Fibroblast of skin of back (primary cell): Measurements from ENCODE around the gene SURF4. TPM values are rescaled to one million over a fixed set of nuclear protein-coding genes. Genes with fewer than 3 reads are reported as not detected.

Experiments
- DNase-seq: peaks from one replicate; pipeline ENCODE4 v3.0.0-alpha.2; 2013
- polyA plus RNA-seq, 2 experiments: library from polyadenylated mRNA; unstranded; fragments of 120-200 nt; gene quantifications; one replicate each; pipeline ENCODE4 v1.2.1, GENCODE V29; 2013; ENCODE audit not compliant: insufficient read length in 2 of 2

SURF4 gene
- 302 TPM for polyA plus RNA-seq (2013, experiment 1 of 2; ENCODE audit: insufficient read length)
- polyA plus RNA-seq (2013, experiment 2 of 2; ENCODE audit: insufficient read length): 233 TPM

DNA sequence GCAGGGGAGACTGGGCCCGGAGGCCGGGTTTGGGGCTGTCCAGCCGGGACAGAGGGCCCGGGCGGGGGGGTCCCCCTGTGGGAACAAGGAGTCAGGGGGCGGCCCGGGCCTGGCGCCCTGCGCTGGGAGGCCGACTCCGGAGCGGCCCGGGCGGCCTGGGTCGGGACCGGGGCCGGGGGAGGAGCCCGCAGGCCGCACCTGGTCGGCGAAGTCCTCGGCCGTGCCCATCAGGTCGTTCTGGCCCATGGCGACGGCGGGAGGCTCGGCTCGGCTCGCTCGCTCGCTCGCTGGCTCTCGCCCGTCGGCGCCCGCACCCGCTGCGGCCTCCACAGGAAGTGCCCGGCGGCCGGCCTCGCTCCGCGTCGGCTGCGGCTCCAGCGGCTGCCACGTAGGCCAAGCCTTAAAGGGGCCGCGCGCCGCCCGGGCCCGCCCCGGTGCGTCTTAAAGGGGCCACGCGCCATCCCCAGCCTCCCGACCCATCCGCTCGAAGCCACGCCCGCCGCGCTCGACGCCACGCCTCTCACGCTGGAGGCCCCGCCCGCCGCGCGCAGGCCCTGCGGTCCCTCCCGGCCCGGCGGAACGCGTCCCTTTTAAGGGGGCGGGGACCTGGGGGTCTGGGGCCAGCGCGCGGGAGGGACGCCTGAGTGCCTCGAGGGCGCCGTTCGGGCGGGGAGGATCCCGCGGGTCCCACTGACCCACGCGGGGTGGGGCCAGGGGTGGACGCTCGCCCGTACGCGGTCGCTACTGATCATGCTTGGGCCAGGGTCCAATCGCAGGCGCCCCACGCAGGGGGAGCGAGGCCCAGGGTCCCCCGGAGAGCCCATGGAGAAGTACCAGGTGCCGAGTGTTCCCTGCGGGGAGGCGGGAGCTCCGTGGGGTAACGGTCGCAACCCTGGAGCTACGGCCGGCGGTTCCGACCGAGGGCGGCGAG lies at the start of gene SURF4, which contains the start of gene STKLD1:
Gene SURF4, minus strand, starts transcription at position 337 of the 931 bp plus-strand sequence. Its CDS starts 91 bp downstream, at position 246.
Gene STKLD1, plus strand, starts transcription at position 643 of the 931 bp plus-strand sequence. Its CDS starts 108 bp downstream, at position 751.
- peak; percentile 96 for DNase-seq

DNA sequence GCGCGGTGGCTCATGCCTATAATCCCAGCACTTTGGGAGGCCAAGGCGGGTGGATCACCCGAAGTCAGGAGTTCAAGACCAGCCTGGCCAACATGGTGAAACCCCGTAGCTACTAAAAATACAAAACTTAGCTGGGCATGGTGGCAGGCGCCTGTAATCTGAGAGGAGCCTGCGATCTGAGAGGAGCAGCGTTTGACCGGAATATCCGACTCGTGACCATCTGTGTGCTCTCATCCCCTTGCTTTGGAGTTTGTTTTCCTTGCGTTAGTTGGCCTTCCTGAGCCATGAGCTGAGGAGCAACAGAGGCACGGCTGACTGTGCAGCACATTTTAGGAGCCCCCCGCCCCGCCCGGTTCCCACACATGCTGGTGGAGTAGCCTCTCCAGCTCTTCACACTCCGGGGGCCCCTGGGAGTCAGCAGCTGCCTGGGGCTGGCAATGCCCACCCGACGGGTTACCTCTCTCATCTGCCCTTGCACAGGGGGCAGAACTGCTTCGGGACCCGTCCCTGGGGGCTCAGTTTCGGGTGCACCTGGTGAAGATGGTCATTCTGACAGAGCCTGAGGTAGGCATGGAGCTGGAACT lies 49.3 kb upstream of the SURF4 start:
- no peak for DNase-seq

DNA sequence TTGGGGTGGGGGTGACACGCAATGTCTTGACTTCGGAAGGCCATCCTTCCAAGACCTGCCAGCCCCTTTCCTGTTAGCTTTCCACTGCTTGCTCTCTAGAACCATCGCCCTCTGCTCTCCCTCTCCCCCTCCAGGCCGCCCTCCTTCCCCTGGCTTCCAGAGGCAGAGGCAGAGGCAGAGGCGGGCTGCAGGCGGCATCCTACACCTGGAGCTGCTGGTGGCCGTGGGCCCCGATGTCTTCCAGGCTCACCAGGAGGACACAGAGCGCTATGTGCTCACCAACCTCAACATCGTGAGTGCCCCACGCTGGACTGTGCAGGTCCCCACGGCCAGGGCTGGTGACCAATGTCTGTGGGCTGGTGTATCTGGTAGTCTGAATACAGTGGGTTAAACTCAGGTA lies 48.3 kb upstream of the SURF4 start:
- no peak for DNase-seq

DNA sequence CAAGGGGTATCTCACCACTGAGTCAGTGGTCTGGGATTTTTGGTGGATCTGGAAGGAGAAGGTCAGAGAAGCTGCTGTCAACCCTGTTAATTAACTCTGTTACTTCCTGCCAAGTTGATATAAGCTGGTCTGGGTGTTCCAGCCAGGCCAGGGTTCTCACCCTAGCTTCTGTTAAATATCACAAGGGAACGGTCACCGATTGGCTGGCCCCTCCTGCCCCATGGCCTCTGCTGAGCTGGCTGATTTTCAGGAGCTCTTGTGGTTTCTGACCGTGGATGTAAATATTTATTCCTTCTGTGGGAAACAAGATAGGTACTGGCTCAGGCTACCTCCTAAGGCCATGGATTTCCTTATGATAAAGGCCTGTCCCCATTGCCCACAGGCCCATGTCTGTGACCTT lies 47.4 kb upstream of the SURF4 start:
- DNase-seq: no peak

DNA sequence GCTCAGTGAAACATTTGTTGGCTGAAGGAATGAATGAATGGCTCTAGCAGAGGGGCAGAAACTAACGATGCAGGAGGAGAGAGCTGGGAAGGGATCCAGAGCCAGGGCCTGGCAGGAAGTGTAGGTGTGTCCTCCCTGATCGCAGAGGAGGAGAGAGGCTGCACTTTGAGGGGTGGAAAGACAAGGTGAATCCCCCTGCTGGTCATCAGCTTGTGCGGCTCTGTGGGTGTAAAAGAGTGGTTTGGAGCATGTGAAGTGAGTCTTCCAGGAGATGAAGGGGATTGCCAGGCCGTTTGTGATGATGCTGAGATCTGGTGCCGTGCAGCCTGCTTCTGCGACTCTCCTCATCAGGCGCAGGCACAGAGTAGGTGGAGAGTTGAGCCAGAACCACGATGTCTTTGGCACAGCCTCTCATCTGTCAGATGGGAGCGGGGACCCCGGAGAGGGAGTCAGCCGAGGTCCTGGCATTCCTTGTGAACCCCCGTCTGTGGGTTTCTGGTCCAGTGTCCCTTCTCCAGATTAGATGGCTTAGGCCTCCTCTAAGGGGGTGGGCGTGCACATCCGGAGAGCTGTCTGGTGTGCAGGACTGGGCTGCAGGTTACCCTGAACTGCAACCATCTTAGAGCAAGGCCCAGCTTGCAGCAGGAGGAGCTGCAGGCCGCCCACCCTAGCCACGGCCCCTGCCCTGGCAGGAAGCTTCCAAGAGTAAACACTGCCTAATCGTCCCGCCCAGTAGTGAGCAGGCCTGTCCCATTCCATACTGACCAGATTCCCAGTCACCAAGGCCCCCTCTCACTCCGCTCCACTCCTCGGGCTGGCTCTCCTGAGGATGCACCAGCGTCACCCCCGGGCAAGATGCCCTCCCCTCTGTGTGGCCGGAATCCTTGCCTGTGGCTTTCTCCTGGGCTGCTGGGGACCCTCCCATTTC lies 46.0 kb upstream of the SURF4 start, which contains the start of gene ADAMTS13:
Gene ADAMTS13, plus strand, starts transcription at position 753 of the 928 bp plus-strand sequence. Its CDS starts 77 bp downstream, at position 830.
- DNase-seq: no peak

DNA sequence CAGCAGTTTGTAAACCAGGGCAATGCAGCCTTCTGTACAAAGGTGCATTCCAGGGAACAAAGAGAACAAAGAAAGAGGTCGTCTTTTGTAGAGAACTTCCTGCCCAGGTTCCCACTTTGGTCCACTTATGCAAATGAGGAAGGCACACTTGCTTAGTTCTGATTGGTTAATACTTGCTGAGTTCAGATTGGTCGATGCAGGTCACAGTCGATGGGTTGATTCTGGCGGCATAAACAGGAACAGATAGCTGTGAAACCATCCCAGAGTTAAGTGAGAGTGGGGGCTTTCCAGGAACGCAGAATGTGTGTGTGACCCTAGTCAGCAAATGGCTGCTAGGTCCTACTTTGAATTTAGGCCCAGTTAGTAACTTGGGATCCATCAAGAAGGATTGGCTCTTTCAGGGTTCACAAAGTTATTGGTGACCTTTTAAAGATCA lies 44.5 kb upstream of the SURF4 start:
- DNase-seq: no peak

DNA sequence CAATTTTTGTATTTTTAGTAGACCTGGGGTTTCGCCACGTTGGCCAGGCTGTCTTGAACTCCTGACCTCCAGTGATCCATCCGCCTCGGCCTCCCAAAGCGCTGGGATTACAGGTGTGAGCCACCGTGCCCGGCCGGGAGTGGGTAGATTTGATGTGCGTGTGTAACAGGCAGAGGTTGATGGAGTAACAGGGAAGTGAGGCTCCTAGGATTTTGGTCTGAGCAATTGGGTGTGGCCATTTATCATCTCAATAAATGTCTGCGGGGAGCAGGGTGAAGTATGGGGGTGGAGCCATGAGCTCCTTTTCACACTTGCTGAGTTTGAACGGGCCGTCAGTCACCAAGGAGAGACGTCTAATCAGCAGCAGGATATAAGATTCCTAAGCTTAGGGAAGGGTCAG lies 43.1 kb upstream of the SURF4 start:
- DNase-seq: no peak

DNA sequence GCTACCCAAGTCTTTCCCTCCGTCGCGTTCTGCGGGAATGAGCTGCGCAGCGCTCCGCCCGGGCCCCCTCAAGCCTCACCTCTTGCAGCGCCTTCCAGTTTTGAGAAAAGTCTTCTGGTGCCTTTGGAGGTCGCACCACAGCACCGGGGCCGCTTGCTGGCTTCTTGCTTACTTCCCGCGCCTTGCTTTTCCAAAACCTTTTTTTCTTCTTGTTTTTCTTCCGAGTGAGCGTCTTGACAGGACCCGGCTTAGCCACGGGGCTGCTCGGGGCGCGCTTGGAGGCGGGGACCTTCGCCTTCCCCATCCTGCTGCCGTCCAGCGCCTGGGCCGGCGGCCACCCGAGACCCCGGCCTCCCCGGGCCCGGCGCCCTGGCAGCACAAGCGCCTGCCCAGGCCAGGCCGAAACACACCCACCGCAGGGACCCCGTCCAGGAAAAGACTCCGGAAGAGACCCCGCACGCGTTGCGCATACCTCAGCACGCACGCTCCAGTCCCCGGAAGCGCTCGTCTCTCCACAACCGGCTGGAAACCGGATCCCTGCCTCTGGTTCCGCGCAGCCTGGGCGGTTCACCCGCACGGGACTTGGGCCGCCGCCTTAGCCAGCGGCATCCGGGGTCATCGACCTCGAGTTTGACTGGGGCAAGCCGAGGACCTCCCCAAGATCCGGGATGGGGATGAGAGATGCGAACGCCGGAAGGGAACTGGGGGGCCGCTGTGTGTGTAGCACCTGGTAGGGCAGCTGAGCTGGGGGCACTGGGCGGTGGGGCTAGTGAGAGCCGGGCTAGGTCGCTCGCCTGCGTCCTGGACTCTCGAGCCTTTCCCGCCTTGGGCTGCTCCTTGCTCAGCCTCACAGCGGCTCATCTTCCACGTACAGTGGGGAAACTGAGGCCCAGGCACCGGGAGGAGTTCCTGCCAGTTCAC lies 41.9 kb upstream of the SURF4 start, which contains the start of gene REXO4:
Gene REXO4, minus strand, starts transcription at position 470 of the 921 bp plus-strand sequence. Its CDS starts 166 bp downstream, at position 304.
- peak; percentile 91 for DNase-seq

DNA sequence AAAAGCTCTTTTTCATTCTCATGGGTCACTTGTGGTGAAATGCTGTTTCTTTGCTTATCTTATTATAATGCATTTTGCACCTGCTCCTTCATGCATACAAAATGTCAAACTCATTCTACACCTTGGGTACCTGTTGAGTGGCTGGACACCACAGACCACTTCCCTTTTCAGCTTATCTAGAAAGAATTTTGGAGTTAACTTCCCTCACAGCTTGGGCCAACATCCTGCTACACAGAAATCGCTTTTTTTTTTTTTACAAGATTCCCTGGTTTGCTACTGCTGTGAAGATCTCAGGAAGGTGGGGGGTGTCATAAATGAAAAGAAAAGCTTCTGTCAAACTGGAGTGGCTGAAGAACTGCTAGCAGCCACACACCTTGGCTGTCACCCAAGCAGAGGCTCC lies 39.3 kb upstream of the SURF4 start:
- no peak for DNase-seq

DNA sequence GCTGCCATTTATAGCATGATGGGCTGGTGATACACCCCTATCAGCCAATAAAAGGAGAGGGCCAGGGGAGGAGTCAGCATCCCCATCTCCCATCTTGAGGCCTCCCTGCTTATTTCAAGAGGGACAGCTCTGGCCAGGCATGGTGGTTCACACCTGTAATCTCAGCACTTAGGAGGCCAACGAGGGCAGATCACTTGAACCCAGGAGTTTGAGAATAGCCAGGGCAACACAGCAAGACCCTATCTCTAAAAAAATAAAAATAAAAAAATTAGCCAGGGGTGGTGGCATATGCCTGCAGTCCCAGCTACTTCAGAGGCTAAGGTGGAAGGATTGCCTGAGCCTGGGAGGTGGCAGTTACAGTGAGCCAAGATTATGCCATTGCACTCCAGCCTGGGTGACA lies 32.2 kb upstream of the SURF4 start:
- no peak for DNase-seq

DNA sequence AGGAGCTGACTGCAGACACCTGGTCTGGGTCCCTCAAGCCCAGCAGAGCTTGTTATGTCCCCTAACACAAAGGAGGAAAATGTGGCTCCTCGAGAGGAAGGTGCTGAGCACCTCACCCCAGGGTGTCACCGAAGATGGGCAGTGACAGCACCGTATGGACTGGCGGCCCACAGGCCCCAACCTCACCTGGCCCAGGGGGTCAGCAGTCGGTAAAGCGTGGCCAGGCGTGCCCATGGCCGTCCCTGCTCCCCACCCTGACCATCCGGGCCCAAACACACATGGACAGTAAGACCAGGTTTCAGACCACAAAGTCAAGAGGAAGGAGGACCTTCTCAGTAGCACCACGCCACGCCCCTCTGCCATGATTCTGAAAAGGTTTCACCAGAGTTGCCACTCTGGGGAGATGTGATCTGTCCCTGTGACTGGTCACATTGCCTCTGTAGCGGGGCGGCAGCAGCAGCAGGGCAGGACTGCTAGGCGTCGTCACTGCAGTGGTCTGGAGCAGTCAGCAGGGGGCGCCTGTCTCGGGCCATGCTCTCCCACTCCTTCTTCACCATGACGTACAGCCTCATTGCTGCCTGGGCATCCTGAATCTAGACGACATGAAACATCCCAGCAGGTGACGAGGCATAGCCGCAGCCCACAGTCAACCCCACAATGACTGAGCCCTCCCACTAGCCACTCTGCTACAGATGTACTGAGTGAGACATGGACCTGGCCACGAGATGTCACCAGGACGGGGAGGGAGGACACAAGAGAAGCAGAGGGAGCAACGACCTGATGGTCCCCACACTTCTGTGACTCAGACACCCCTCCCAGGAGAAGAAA lies 30.8 kb upstream of the SURF4 start:
- DNase-seq: peak; percentile 65

DNA sequence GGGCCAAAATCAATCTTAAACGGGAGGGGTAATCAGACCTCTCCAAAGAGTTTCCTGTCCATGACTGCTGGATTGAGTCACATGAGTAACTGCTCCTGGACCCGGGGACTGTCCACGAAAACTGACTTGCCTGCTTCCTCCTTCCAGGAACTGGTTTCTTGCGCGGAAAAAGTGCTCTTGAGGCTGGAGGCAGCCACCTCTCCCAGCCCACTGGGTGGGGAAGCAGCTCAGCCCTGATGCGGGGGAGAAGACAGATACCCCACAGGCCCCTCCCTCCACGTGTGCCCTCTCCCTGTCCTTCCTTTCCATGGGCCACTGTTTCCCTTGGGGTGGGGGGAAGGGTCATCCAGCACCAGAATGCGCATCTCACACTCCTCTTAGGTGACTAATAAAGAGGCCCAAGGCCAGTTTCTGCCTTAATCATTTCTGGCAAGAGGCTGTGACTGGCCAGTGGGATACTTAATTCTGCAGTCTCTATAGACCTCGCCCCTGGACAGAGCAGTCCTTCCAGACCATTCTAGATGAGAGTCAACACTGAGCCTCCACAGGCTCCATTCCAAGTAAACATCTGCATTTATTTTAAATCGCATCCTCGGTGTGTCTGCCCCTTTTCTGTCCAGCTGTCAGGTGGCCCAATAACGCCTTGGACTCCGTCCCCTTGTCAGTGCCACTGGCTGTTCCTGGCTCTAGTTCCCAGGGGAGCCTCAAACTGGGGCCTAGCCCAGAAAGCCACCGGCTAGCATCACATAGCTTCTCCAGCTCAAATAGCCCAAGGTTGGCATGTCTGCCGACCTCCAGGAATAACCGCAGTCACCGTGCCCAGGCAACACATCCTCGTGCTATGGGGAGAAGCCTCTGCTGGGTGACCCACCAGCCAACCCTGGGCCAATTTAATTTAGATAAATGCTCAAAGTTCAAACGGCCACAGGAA lies 29.9 kb upstream of the SURF4 start:
- DNase-seq: no peak

DNA sequence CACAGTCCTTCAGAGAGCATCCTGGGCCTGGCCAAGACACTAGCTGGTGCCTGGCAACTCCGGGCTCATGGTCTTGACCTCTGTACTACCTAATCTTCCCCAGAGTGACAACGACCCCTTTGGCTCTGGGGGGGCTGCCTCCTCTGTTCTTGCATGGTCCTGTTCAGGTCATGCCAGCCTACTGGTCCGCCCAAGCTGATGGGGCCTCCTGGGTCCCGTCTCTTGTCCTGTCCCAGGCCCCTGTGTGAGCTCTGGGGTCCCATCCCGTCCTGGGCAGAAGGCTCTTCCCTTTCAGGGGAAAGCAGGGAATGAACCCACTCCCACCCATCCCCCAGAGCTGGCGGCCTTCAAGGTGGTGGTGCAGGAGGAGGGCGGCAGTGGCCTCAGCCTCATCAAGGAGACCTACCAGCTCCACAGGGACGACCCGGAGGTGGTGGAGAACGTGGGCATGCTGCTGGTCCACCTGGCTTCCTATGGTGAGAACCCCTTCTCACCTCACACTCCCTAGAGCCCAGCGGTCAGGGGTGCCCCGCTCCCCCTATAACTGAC lies 28.7 kb upstream of the SURF4 start:
- DNase-seq: no peak

DNA sequence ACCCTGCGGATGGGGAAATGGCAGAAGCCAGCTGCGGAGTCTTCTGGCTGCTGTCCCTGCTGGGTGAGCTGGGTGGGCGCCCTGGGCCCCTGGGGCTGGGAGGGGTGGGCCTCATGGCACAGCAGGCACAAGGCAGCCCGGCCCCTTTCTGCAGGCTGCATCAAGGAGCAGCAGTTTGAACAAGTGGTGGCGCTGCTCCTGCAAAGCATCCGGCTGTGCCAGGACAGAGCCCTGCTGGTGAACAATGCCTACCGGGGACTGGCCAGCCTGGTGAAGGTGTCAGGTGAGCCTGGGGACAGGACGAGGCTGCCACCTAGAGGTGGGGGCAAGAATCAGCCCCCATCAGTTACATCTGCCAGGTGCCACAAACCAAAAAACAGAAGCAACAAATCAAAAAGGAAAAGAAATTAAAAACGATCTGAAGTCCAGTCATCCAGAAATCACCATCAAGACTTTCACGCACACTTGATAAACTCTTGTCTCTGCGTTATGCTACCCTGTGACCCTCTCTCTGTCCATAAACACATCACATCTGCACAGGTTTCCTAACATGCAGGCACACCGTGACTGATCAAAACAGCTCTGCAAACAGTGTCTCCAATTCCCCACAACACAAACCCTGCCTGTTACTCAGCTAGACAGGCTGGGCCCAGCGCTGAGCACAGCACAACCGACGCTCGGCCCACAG lies 28.1 kb upstream of the SURF4 start:
- DNase-seq: no peak

DNA sequence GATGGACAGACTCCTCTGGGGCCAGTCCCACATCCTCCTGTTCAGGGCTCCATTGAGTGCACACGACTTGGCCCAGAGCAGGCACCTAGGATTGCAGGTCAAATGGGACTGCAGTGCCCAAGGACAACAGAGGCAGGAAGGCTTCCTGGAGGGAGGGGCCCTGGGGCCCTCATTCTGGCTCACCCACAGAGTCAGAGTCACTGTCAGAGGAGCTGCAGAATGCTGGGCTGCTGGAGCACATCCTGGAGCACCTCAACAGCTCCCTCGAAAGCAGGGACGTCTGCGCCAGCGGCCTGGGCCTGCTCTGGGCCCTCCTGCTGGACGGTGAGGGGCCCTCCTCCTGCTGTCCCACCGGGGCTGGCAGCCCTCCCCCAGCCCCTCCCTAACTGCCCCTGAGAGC lies 26.8 kb upstream of the SURF4 start:
- DNase-seq: no peak

DNA sequence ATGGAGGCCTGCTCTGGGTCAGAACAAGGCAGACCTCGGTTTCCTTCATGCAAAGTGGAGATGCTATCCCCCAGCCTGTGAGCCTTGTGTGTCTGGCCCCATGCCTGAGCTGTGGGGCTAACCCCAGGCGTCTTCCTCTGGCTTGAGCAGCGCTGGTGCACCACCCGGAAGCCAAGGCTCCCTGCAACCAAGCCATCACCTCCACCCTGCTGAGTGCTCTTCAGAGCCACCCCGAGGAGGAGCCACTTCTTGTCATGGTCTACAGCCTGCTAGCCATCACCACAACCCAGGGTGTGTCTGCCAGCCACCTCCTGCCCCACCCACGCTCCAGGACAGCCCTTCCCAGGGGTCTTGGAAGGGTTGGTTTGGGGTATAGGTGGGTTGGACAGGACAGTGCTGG lies 25.7 kb upstream of the SURF4 start:
- no peak for DNase-seq

DNA sequence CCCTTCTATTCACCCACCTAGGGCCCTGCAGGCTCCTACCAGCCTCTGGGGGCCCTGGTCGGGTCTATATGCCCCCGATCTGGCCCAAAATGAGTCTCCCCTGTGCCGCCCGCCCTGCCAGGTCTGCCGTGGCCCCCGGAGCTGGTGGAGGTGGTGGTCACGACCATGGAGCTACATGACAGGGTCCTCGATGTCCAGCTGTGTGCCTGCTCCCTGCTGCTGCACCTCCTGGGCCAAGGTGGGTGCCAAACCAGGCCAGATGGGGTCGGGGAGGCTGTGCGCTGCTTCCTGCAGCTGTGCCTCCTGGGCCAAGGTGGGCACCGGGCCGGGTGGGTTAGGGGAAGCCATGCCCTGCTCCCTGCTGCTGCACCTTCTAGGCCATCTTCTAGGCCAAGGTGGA lies 24.4 kb upstream of the SURF4 start:
- DNase-seq: no peak

DNA sequence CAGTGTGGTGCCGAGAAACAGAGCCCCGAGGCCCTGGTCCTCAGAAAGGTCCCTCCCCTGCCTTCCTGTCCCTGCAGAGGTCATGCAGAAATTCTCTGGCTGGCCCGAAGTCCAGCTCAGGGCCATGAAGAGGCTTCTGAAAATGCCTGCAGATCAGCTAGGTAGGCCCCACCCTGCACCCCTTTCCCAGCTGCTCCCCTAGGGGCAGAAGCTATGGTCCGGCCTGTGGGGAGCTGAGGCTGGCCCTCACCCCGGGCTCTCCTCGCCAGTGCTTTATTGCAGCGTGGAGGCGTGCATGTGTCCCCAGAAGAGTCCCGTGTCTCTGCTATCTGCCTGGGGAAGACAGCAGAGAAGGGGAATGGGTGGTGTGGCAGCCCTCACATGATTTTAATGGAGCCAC lies 22.0 kb upstream of the SURF4 start:
- no peak for DNase-seq
